T-cell (primary cell): ENCODE data around the gene CEACAM18. TPM values are rescaled to one million over a fixed set of nuclear protein-coding genes. Genes with fewer than 3 reads are reported as not detected.

ENCODE experiments used
- ATAC-seq, 4 experiments: fragments of 200-7000 bp in 3 of 4; fragments of 150-1000 bp in 1 of 4; cut with Tn5 transposase; replicated peaks in 1 of 4; 1 replicate in 3 of 4; 2 replicates in 1 of 4; pipeline ENCODE4 v1.10.0; 2021; ENCODE audit warnings: moderate library complexity in 3 of 4, mild to moderate bottlenecking in 2 of 4, moderate number of reproducible peaks in 1 of 4
- CTCF ChIA-PET, 2 donors: fragments of 300-600 bp; sonication (Branson Sonifier 250); formaldehyde crosslinking; loops; one replicate each; lab custom pipeline; 2022; ENCODE audit warnings: antibody characterized with exemption in 2 of 2; lab: Charles Lee
- POLR2A ChIA-PET, 2 donors: fragments of 300-600 bp; sonication (Branson Sonifier 250); formaldehyde crosslinking; loops; one replicate each; lab custom pipeline; 2022; ENCODE audit warnings: antibody characterized with exemption in 2 of 2; lab: Charles Lee
- DNase-seq, 35 experiments: peaks; one replicate each; pipeline versions ENCODE4 v3.0.0 to v3.0.0-alpha.2; 2013 to 2023
- H3K27ac ChIP-seq: one replicate; pipeline ENCODE4 v1.5.1; 2013; ENCODE audit warnings: low read length
- H3K27me3 ChIP-seq, 2 experiments: replicated peaks in 1 of 2; 1 replicate in 1 of 2; 2 replicates in 1 of 2; pipeline versions ENCODE4 v1.6.1 to v1.7.0; 2013; ENCODE audit warnings: low read length in 1 of 2, mixed read lengths in 1 of 2; ENCODE audit not compliant: control insufficient read depth in 2 of 2, insufficient read depth in 2 of 2; ENCODE audit errors: extremely low read depth in 1 of 2
- H3K36me3 ChIP-seq, 2 donors: 1 replicate in 1 of 2; 2 replicates in 1 of 2; pipeline versions ENCODE4 v1.6.1 to v1.7.0; 2013; ENCODE audit warnings: low read length in 1 of 2; ENCODE audit not compliant: control insufficient read depth in 2 of 2, insufficient read depth in 1 of 2; ENCODE audit errors: extremely low read depth in 1 of 2
- H3K4me1 ChIP-seq, 2 experiments: 1 replicate in 1 of 2; 2 replicates in 1 of 2; pipeline versions ENCODE4 v1.6.1 to v1.7.0; 2013; ENCODE audit warnings: low read length in 2 of 2, mixed read lengths in 1 of 2; ENCODE audit not compliant: insufficient read depth in 2 of 2, control insufficient read depth in 1 of 2; ENCODE audit errors: extremely low read depth in 1 of 2
- H3K4me3 ChIP-seq, 2 donors: 1 replicate in 1 of 2; 2 replicates in 1 of 2; pipeline versions ENCODE4 v1.5.1 to v1.7.0; 2013; ENCODE audit warnings: mild to moderate bottlenecking in 2 of 2, low read length in 1 of 2, moderate library complexity in 1 of 2; ENCODE audit not compliant: control insufficient read depth in 1 of 2; ENCODE audit errors: extremely low read depth in 1 of 2
- H3K9me3 ChIP-seq: 2 replicates; pipeline ENCODE4 v1.7.0; 2013
- H3K27ac Mint-ChIP-seq, 2 donors: one replicate each; pipeline ENCODE4 v1.8.0; 2020 to 2021; ENCODE audit warnings: mild to moderate bottlenecking in 2 of 2, mixed read lengths in 2 of 2
- H3K27me3 Mint-ChIP-seq, 2 donors: one replicate each; pipeline ENCODE4 v1.8.0; 2021 to 2022; ENCODE audit warnings: mixed read lengths in 2 of 2
- H3K36me3 Mint-ChIP-seq: one replicate; pipeline ENCODE4 v1.8.0; 2021; ENCODE audit warnings: mixed read lengths
- H3K4me1 Mint-ChIP-seq, 3 donors: one replicate each; pipeline ENCODE4 v1.8.0; 2020 to 2022; ENCODE audit warnings: mixed read lengths in 3 of 3, mild to moderate bottlenecking in 1 of 3
- H3K4me3 Mint-ChIP-seq, 3 donors: one replicate each; pipeline ENCODE4 v1.8.0; 2020 to 2022; ENCODE audit warnings: mild to moderate bottlenecking in 3 of 3, mixed read lengths in 3 of 3, moderate library complexity in 3 of 3
- H3K9me3 Mint-ChIP-seq, 3 donors: one replicate each; pipeline ENCODE4 v1.8.0; 2020 to 2022; ENCODE audit warnings: mixed read lengths in 3 of 3
- WGBS: methylation state at CpG from one replicate; pipeline ENCODE4 v1.1.5; 2013; ENCODE audit warnings: missing lambda C conversion rate; ENCODE audit not compliant: insufficient coverage; 5-methylcytosine and 5-hydroxymethylcytosine counted together
- total RNA-seq, 35 experiments: library from RNA in 6 of 35; stranded (reverse) in 6 of 35; fragments of 120-200 nt in 1 of 35; gene quantifications; one replicate each; pipeline versions ENCODE4 v1.2.1 to v1.2.4 and lab custom pipeline; 2013 to 2026

CEACAM18 gene
- total RNA-seq, 5 donors from 2014 or later (not counting 1 experiment from before 2014, with no cell fraction given), result not detected

DNA sequence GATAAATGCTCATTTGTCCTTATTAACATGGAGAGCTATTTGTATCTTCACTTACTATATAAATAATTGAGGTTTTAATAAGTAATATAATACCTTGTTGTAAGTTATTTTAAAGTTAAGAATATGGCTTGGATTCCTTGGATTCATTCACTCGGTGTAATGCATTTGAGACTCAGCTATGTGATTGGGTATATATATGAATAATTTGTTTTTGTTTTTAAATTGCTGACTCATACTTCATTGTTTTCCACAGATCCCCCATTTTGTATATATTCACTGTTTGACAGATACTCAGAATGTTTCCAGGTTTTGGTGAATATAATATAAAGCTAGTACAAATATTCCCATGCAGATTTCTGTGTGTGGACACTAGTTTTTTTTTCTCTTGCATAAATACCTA lies 6.8 kb upstream of the CEACAM18 start:
- ChIA-PET CTCF (interaction anchor here in 1 of 2 donors (0.6 to 1.4 kb wide), 5 partner anchors 44 to 306 kb away, joined by 3 to 6 read pairs (median 3); no protein-coding TSS in a partner anchor), POLR2A (no interaction called here)
- Histone ChIP-seq H3K27me3 (peaks cover 2 to 17% of the 10 kb centered on the region in 2 experiments), H3K27ac (no peak overlapping the region), H3K4me1 (no peaks in the 10 kb centered on the region), H3K4me3 (no peak overlapping the region), H3K9me3 (no peaks in the 10 kb centered on the region), H3K36me3 (no peaks in the 10 kb centered on the region)
- H3K27me3 Mint-ChIP-seq, result peaks cover 21 to 29% of the 10 kb centered on the region in 2 donors
- no CpG with 5 or more reads among the region's 1 CpG for WGBS
- no peaks in the 10 kb centered on the region for H3K36me3 Mint-ChIP-seq
- H3K4me3 Mint-ChIP-seq, result no peak overlapping the region
- ATAC-seq (no peak), DNase-seq (no peak)
- no peak overlapping the region for H3K27ac Mint-ChIP-seq
- no peaks in the 10 kb centered on the region for H3K9me3 Mint-ChIP-seq
- peaks cover 5 to 13% (median 8%) of the 10 kb centered on the region in 3 donors for H3K4me1 Mint-ChIP-seq

DNA sequence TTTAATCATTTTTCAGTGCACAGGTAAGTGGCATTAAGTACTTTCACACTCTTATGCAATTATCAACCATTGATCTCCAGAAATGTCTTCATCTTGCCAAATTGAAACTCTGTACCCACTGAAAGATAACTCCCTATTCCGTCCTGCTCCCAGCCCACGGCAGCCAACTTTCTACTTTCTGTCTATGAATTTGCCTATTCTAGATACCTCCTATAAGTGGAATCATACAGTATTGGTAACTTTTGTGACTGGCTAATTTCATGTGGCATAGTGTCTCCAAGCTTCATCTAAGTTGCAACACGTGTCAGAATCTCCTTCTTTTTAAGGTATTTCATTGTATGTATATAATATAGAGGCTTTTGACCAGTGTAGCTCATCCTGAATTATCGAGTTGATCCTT lies 5.7 kb upstream of the CEACAM18 start:
- DNase-seq (no peak), ATAC-seq (no peak)
- Histone ChIP-seq H3K27me3 (peaks cover 2 to 17% of the 10 kb centered on the region in 2 experiments), H3K27ac (no peak overlapping the region), H3K9me3 (no peaks in the 10 kb centered on the region), H3K4me3 (no peak overlapping the region), H3K36me3 (no peaks in the 10 kb centered on the region), H3K4me1 (no peaks in the 10 kb centered on the region)
- H3K27me3 Mint-ChIP-seq, result peaks cover 24 to 28% of the 10 kb centered on the region in 2 donors
- no peak overlapping the region for H3K27ac Mint-ChIP-seq
- H3K4me1 Mint-ChIP-seq, result peaks cover 4 to 12% (median 7%) of the 10 kb centered on the region in 3 donors
- H3K4me3 Mint-ChIP-seq, result no peak overlapping the region
- H3K9me3 Mint-ChIP-seq, result no peaks in the 10 kb centered on the region
- no peaks in the 10 kb centered on the region for H3K36me3 Mint-ChIP-seq
- no CpG with 5 or more reads among the region's 4 CpGs for WGBS
- ChIA-PET POLR2A (no interaction called here), CTCF (interaction anchor here in 1 of 2 donors (0.9 to 1.6 kb wide), 2 partner anchors 21 to 184 kb away, joined by 3 to 8 read pairs; no protein-coding TSS in a partner anchor)

DNA sequence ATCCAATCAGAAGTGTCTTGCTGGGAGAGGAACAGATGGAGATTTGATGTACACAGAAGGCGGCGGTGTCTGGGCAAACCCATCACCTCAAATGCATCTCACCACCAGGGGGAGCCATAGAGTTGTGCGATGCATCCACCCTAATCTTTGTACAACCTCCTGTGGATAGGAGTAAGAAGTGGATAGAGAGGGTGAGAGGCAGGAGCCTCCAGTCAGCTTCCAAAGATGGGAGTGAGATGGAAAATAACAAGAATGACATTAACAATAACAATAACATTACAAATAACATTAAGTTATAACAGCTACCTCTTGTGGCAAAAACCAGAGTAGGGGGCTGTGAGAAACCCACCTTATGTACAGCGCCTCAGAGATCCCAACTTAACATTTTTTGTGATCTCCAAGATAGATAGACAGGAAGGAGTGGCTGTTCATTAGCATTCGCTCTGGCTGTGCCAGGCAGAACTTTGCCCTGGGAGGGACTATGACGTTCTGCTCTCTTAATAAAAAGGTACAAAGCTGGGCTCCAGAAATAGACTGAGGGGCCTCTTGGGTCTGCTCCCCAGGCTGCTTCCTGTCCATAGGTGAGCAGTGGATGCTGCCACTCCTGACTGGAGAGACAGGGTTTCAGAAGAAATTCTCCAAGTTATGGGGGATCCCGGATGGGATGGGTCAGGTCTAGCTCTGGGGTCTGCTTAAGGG lies 5.2 kb upstream of the CEACAM18 start:
- Mint-ChIP-seq H3K4me1 (peaks cover 0 to 6% (median 1%) of the 10 kb centered on the region in 3 donors), H3K9me3 (no peaks in the 10 kb centered on the region), H3K27ac (no peak overlapping the region), H3K4me3 (no peak overlapping the region), H3K36me3 (no peaks in the 10 kb centered on the region), H3K27me3 (peaks cover 24 to 30% of the 10 kb centered on the region in 2 donors)
- peak; percentile 37 to 87 (median 69) for DNase-seq
- Histone ChIP-seq H3K4me3 (no peak overlapping the region), H3K27me3 (peaks cover 2 to 15% of the 10 kb centered on the region in 2 experiments), H3K27ac (no peak overlapping the region), H3K9me3 (no peaks in the 10 kb centered on the region), H3K36me3 (no peaks in the 10 kb centered on the region), H3K4me1 (no peaks in the 10 kb centered on the region)
- 25% methylated on average over 2 of the region's 7 CpGs for WGBS
- ChIA-PET CTCF (interaction anchor here in 1 of 2 donors (0.7 to 1.6 kb wide), 4 partner anchors 10 to 184 kb away, joined by 3 to 8 read pairs (median 3); no protein-coding TSS in a partner anchor), POLR2A (no interaction called here)
- ATAC-seq, result peak; percentile 60 to 81 (median 69)

DNA sequence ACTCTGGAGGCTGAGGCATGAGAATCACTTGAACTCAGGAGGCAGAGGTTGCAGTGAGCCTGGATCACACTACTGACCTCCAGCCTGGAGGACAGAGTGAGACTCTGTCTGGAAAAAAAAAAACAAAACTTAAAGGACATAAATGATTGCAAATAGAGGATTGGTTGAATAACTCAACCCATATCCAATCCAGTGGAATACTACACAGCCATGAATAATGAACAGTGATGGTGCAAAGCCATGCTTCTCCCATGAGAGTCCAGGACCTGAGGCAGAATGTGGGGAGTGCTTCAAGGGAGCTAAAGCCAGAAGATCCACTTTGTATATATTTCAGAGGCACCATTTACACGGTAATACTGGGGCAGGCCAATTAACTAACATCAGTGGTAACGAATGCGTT lies 2.2 kb upstream of the CEACAM18 start:
- H3K4me1 Mint-ChIP-seq, result peaks cover 0 to 4% (median 0%) of the 10 kb centered on the region in 3 donors
- no peak overlapping the region for H3K27ac ChIP-seq
- peaks cover 2 to 31% of the 10 kb centered on the region in 2 experiments for H3K27me3 ChIP-seq
- peaks cover 0 to 3% (median 0%) of the 10 kb centered on the region in 3 donors for H3K9me3 Mint-ChIP-seq
- H3K27ac Mint-ChIP-seq, result no peak overlapping the region
- no peak for DNase-seq
- POLR2A ChIA-PET, result interaction anchor here in 1 of 2 donors (0.6 kb wide), 1 partner anchor 297 kb away, joined by 3 read pairs; no protein-coding TSS in a partner anchor
- H3K27me3 Mint-ChIP-seq, result peaks cover 37 to 49% of the 10 kb centered on the region in 2 donors
- H3K4me3 ChIP-seq, result no peak overlapping the region
- no peak for ATAC-seq
- CTCF ChIA-PET, result interaction anchor here in 1 of 2 donors (0.7 kb wide), 1 partner anchor 135 kb away, joined by 3 read pairs; no protein-coding TSS in a partner anchor
- no peak overlapping the region for H3K4me3 Mint-ChIP-seq
- WGBS, result no CpG with 5 or more reads among the region's 3 CpGs
- H3K36me3 ChIP-seq, result no peaks in the 10 kb centered on the region
- no peaks in the 10 kb centered on the region for H3K4me1 ChIP-seq
- no peaks in the 10 kb centered on the region for H3K9me3 ChIP-seq
- H3K36me3 Mint-ChIP-seq, result no peaks in the 10 kb centered on the region

DNA sequence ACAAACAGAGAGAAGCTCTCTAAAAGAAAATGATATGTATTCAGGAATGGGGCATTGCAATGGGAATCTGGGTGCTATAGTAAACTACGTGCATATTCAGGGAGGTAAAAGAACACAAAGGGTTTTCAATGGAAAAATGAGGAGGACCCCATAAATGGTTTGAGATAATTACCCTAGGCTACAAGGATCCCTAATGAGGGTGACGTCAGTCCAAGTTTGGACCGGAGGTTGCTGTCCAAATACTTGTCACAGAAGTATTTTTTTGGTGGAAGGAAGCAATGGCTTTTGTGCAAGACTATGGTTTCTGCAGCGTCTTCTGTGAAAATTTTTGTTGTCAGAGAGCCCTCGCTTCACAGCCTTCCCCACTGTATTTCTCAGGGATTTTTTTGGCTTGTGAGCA lies 995 bp upstream of the CEACAM18 start:
- Histone ChIP-seq H3K4me3 (no peak overlapping the region), H3K4me1 (no peaks in the 10 kb centered on the region), H3K36me3 (no peaks in the 10 kb centered on the region), H3K27me3 (peaks cover 2 to 36% of the 10 kb centered on the region in 2 experiments), H3K9me3 (no peaks in the 10 kb centered on the region), H3K27ac (no peak overlapping the region)
- ATAC-seq (no peak), DNase-seq (peak in 1 of 35 experiments; percentile 9)
- Mint-ChIP-seq H3K36me3 (no peaks in the 10 kb centered on the region), H3K9me3 (peaks cover 0 to 3% (median 0%) of the 10 kb centered on the region in 3 donors), H3K27me3 (peaks cover 37 to 53% of the 10 kb centered on the region in 2 donors), H3K4me1 (peaks cover 0 to 4% (median 0%) of the 10 kb centered on the region in 3 donors), H3K27ac (no peak overlapping the region), H3K4me3 (no peak overlapping the region)
- ChIA-PET POLR2A (no interaction called here), CTCF (interaction anchor here in 1 of 2 donors (0.7 kb wide), 1 partner anchor 167 kb away, joined by 6 read pairs; no protein-coding TSS in a partner anchor)
- 55% methylated on average over 5 of the region's 5 CpGs for WGBS

DNA sequence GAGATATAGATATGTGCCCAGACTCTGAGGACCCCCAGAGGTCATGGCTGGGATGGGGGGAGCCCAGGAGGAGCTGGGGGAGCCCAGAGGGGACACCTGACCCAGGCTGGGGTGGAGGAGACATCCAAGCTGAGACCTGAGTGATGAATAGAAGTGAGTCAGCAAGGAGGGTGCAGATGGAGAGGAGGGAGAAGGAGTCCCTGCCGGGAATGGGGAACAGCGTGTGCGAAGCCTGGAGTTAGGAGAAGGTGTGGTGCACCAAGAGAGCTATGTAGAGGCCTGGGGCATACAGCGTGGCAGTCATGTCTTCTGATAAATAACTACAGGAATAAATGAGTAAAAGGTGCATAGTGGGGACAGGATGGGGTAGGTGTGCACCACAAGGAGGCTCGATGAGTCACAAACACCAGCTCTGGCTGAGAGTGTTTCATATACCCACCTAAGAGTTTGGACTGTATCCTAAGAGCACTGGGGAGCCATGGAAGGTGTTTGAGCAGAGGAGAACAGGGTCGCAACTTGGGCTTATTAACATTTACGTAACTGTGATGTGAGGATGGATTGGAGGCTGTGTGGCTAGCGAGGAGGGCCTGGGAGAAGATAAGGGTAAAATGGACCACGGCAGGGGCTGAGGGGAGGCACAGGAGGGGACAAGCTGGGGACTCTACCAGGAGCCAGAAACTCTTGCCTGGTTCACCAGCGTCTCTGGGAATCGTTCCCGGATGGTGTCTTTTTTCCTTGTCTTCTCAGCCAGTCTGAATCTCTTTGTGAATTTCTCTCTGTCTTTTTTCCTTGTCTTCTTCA lies 1.4 kb downstream of the CEACAM18 start:
- H3K4me1 Mint-ChIP-seq, result no peaks in the 10 kb centered on the region
- Histone ChIP-seq H3K4me1 (no peaks in the 10 kb centered on the region), H3K27ac (no peak overlapping the region), H3K27me3 (peaks cover 0 to 32% of the 10 kb centered on the region in 2 experiments), H3K9me3 (no peaks in the 10 kb centered on the region), H3K36me3 (no peaks in the 10 kb centered on the region), H3K4me3 (no peak overlapping the region)
- H3K36me3 Mint-ChIP-seq, result no peaks in the 10 kb centered on the region
- no peak overlapping the region for H3K27ac Mint-ChIP-seq
- H3K4me3 Mint-ChIP-seq, result no peak overlapping the region
- DNase-seq (no peak), ATAC-seq (no peak)
- WGBS, result 86% methylated on average over 11 of the region's 12 CpGs
- H3K9me3 Mint-ChIP-seq, result peaks cover 0 to 3% (median 0%) of the 10 kb centered on the region in 3 donors
- POLR2A ChIA-PET, result no interaction called here
- peaks cover 35 to 49% of the 10 kb centered on the region in 2 donors for H3K27me3 Mint-ChIP-seq
- CTCF ChIA-PET, result no interaction called here
